Esophagus squamous epithelium (tissue), 4 donors: ENCODE measurements around the gene CPXM2.

ENCODE experiments used
- CTCF ChIP-seq, 6 experiments: fragments of 450-650 bp in 4 of 6; fragments of 200-600 bp in 2 of 6; sonication (generic) in 2 of 6; IDR thresholded peaks; one replicate each; pipeline ENCODE4 v1.5.1; 2016 to 2019; ENCODE audit warnings: antibody characterized with exemption in 6 of 6, mild to moderate bottlenecking in 4 of 6, moderate library complexity in 4 of 6
- POLR2A ChIP-seq, 4 donors: fragments of 450-650 bp; IDR thresholded peaks; one replicate each; pipeline ENCODE4 v1.6.1; 2017; ENCODE audit warnings: antibody characterized with exemption in 4 of 4, mild to moderate bottlenecking in 4 of 4, moderate library complexity in 3 of 4

- no peak for TF ChIP-seq CTCF (IDR thresholded peaks at IDR 0.05)
- TF ChIP-seq POLR2A (IDR thresholded peaks at IDR 0.05), result no peak
Measured at GRCh38 chr10:123798856-123799255, 92.8 kb downstream of the CPXM2 start.
